HL-60 (cell line): Measurements from ENCODE around the gene SRSF1.

Experiments
- CTCF ChIP-seq: IDR thresholded peaks from one replicate; pipeline ENCODE4 v1.5.1; 2011; ENCODE audit warnings: low read length, control low read depth, inconsistent platforms; ENCODE audit not compliant: insufficient read depth
- POLR2AphosphoS5 ChIP-seq: IDR thresholded peaks from 2 replicates; pipeline ENCODE4 v1.6.1; 2012; ENCODE audit warnings: low read depth

DNA sequence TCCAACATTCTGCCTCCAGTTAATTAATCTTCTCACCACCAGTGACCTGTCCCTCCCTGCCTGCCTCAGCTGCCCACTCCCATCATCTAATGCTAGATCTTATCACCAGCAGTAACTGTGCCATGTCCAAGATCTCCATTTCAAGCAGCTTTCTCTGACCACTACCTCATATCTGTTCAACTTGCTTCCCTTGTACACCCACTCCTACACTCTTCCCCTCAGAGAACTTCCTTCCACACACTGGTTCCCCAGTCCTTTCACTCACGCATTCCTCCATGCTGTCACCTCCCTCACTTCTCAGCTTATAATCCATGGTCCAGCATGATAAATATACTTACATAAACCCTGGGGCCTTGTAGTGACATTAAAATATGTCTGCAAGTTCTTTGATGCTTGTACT lies 44.4 kb upstream of the SRSF1 start:
- TF ChIP-seq POLR2AphosphoS5 (no peak), CTCF (no peak)
